ENCODE measurements around the gene KSR1. TPM values are rescaled to one million over a fixed set of nuclear protein-coding genes. Genes with fewer than 3 reads are reported as not detected.

The KSR1 gene
- total RNA-seq, 6 experiments from 2014 or later, result 5.9 to 12.9 (median 8.7) TPM

DNA sequence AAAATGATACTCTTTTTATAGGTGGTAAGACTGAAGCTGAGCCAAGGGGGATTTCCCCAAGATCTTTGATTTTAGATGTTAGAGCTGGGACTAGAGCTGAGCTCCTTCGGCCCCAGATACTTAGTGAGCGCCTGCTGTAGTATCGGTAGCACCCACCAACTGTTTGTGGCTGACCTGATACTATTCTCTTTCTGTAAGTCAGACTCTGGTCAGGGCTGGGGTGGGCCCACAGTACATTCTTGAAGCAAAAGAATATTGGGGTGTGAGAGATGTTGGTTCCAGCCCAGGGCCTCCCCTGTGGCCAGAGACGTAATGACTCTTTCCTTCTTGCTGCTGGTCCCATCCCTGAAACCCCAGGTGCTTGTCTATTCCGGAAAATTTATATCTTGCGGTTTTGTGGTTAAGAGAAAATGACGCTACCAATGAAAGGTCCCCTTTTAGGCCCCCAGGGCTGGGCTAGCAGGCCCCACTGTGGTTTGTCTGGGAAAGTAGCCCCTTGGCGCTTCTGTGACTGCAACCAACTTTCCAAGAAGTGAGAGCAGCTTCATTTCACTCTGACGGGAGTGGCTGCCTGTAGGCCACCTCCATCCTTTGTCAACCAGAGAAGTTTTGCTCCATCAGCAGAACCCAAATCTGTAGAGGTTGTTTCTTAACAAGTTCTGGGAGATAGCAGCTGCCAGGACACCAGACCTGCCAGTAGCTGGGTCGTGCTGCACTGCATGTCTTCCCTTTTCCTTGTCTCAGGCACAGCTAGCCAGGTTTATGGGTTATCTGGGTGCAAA is 88.3 kb downstream of the KSR1 start:
- no peak overlapping the region for H3K27ac ChIP-seq
- no peaks in the 10 kb centered on the region for H3K36me3 ChIP-seq
- no peaks in the 10 kb centered on the region for H3K27me3 ChIP-seq
- WGBS (ENCODE audit: insufficient coverage, low coverage, low lambda C conversion rate, missing lambda C conversion rate), result 68% methylated on average over 7 of the region's 10 CpGs
- H3K4me3 ChIP-seq, result no peak overlapping the region
- H3K9me3 ChIP-seq, result no peaks in the 10 kb centered on the region
- DNase-seq (no peak), ATAC-seq (no peak)
- H3K4me1 ChIP-seq, result peaks cover 0 to 13% (median 0%) of the 10 kb centered on the region in 4 donors
- TF ChIP-seq, protein P1, sequence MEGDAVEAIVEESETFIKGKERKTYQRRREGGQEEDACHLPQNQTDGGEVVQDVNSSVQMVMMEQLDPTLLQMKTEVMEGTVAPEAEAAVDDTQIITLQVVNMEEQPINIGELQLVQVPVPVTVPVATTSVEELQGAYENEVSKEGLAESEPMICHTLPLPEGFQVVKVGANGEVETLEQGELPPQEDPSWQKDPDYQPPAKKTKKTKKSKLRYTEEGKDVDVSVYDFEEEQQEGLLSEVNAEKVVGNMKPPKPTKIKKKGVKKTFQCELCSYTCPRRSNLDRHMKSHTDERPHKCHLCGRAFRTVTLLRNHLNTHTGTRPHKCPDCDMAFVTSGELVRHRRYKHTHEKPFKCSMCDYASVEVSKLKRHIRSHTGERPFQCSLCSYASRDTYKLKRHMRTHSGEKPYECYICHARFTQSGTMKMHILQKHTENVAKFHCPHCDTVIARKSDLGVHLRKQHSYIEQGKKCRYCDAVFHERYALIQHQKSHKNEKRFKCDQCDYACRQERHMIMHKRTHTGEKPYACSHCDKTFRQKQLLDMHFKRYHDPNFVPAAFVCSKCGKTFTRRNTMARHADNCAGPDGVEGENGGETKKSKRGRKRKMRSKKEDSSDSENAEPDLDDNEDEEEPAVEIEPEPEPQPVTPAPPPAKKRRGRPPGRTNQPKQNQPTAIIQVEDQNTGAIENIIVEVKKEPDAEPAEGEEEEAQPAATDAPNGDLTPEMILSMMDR (IDR thresholded peaks at IDR 0.05), result no peak
- TF ChIP-seq POLR2A (IDR thresholded peaks at IDR 0.05), result no peak
- intact Hi-C loops (cut with DNase I), result no loop called here

DNA sequence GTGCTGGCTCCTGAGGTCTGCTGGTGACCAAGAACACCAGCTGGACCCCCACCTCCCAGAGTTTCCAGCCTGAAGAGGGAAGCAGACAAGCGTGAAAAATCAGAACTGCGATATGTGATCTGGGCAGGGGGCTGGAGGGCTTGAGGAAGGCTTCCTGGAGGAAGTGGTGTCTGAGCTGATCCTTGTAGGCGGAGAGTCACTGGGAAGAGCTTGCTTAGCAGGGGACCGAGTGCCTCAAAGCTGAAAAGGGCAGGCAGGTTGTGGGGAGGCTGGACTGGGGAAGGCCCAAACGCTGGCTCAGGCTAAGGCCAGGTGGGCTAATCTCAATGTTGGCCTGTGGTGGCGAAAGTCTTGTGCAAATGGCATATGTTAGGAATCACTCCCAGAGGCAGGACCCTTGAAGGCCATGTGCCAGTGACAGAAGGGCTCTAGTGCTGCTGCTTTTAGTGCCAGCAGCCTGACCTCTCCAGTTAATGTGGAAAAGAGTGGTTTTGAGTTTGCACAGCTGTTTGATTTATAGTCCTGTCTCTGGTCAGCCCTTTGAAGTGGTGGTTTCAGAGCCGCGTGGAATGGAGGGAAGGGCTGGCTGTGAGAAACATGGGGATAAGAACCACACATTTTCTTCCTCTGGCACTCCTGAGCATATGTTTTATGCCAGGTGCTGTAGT is 89.4 kb downstream of the KSR1 start:
- no peak for ATAC-seq
- intact Hi-C loops (cut with DNase I), result no loop called here
- 82% methylated on average over 7 of the region's 8 CpGs for WGBS (ENCODE audit: insufficient coverage, low coverage, low lambda C conversion rate, missing lambda C conversion rate)

DNA sequence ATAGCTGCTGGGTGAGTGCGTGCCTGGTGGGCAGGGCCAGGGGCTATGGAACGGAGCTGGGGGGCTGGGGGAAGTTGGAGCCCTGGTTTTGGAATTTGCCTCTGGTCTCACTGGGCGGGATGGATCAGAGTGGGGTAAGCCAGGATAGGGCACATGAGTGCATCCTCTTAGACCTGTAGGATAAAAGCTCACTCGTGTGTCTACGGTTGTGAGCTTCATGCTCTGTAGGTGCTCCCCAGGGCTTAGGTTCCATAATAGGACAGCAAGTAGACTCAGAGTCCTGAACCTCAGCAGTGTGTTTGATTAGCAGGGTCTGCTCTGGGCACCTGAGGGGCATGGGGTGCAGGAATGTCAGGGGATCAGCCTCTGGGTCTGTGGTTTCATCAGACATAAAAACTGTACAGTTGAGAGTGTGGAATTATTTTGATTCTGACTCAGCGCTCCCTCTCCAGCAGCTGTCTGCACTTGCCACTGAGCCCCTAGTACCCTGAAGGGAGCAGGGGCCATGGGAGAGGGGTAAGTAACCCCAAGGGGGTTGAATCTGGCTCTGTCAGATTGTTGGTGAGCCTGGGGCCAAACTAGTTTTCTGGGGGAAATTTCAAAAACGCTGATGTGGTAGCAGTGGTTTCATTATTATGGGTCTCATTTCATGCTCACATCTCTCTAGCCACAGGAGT is 90.5 kb downstream of the KSR1 start:
- H3K27ac ChIP-seq, result no peak overlapping the region
- WGBS (ENCODE audit: insufficient coverage, low coverage, low lambda C conversion rate, missing lambda C conversion rate), result 76% methylated on average over 2 of the region's 7 CpGs
- ATAC-seq (no peak), DNase-seq (no peak)
- TF ChIP-seq, protein P1 (IDR thresholded peaks at IDR 0.05), result no peak
- TF ChIP-seq POLR2A (IDR thresholded peaks at IDR 0.05), result no peak
- no peaks in the 10 kb centered on the region for H3K9me3 ChIP-seq
- intact Hi-C loops (cut with DNase I), result no loop called here
- H3K36me3 ChIP-seq, result no peaks in the 10 kb centered on the region
- no peaks in the 10 kb centered on the region for H3K4me1 ChIP-seq
- H3K27me3 ChIP-seq, result no peaks in the 10 kb centered on the region
- no peak overlapping the region for H3K4me3 ChIP-seq

More for the DNA sequence above, 89.4 kb downstream of the KSR1 start:
- DNase-seq, result no peak
- Histone ChIP-seq H3K4me3 (no peak overlapping the region), H3K36me3 (no peaks in the 10 kb centered on the region), H3K9me3 (no peaks in the 10 kb centered on the region), H3K27ac (no peak overlapping the region), H3K4me1 (peaks cover 0 to 3% (median 0%) of the 10 kb centered on the region in 4 donors), H3K27me3 (no peaks in the 10 kb centered on the region)
- TF ChIP-seq POLR2A (IDR thresholded peaks at IDR 0.05), result no peak
- TF ChIP-seq, protein P1 (IDR thresholded peaks at IDR 0.05), result no peak

DNA sequence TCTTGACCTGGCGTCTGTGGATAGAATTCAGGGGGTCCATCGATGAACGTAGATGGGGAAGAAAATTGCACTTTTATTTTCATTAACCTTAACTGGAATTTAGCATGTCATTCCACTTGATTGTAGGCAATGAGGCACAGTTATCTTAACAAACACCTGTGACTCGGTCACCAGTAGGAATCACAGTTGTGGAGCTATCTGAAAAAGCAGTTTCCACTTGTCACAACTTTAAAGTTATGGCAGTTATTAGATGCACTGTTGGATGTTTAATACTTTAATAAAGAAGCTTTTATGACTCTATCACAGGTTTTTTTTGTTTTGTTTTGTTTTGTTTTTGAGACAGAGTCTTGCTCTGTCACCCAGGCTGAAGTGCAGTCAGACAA is 91.0 kb downstream of the KSR1 start:
- Histone ChIP-seq H3K27ac (no peak overlapping the region), H3K4me3 (no peak overlapping the region), H3K9me3 (no peaks in the 10 kb centered on the region), H3K36me3 (no peaks in the 10 kb centered on the region), H3K4me1 (no peaks in the 10 kb centered on the region), H3K27me3 (no peaks in the 10 kb centered on the region)
- ATAC-seq (no peak), DNase-seq (no peak)
- intact Hi-C loops (cut with DNase I), result no loop called here
- 60% methylated on average over 3 of the region's 4 CpGs for WGBS (ENCODE audit: insufficient coverage, low coverage, low lambda C conversion rate, missing lambda C conversion rate)
- TF ChIP-seq, protein P1 (IDR thresholded peaks at IDR 0.05), result no peak
- no peak for TF ChIP-seq POLR2A (IDR thresholded peaks at IDR 0.05)
